Hepatic stellate cell (primary cell): ENCODE data around the gene HK3.

Experiments
- DNase-seq: peaks from one replicate; pipeline ENCODE4 v3.0.0; 2011; ENCODE audit warnings: low spot score

HK3 gene

GRCh38 chr5:176899296-176899891, at the start of gene HK3:
TSS of gene HK3 (minus strand) at chr5:176899346. CDS start at chr5:176896159, 3,187 bp downstream.
- no peak for DNase-seq

DNA sequence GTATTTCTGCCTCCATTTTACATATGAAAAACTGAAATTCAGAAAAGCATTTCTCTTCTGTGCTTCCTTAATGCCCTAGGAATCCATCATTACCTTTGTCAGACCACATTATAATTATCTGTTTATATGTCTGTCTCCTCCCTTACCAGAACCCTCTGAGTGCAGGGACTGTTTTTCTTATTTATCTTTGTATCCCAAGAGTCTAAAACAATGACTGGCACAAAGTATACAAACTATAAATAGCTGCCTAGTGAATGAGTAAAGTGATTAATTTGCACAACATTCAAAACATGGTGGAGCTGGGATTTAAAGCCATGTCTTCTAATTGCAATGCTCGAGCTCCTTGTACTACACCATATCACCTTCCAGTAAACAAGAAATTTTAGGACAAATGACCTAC, 49.3 kb upstream of the HK3 start:
- DNase-seq, result peak; percentile 8

GRCh38 chr5:176947847-176948246, 48.7 kb upstream of the HK3 start:
- DNase-seq, result no peak

DNA sequence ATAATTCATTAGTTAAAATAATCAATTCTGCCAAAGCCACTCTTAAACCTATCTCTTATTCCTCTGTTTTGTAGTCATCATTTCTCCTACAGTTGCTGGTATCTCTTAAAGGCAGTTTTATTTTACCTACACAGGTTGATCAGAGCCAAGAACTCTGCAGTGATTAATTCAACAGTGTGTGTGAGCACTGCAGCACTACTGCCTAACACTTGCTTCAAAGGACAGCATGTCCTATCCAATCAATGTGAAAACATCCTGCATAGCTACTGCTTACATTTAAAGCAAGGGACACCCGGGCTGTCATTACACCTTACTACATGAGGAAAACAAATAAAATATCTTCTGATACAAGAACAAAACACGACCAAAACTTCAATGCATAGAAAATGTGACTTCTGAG, 45.1 kb upstream of the HK3 start:
- no peak for DNase-seq

DNA sequence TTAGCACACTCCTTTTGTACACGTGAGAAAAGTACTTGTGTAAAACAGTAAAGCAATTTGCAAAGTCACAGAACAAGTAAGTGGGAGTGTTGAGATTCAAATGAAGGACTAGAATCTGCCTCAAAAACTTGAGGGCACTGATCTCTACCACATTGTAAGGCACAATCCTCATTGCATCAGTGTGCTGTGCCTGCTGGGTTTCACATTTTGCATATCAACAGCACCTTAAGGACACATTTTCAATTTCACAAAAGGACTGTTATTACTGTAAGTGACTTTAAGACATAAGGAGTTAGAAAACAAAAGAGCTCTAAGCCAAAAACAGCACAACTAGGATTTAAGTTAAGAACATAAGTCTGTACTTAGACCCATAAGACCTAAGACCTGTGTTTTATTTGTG, 44.7 kb upstream of the HK3 start:
- DNase-seq, result no peak

DNA sequence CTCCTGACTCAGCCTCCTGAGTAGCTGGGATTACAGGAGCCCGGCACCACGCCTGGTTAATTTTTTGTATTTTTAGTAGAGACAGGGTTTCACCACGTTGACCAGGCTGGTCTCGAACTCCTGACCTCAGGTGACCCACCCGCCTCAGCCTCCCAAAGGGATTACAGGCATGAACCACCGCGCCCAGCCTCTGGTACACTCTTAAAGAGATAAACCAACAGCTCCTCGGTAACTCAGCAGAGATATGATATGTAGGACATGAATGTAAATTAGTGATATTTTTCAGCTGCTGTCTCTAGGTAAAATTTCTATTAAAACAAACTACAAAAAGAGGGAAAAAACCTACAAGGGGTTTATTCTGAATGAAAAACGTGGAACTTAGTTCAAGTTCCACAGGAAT, 42.8 kb upstream of the HK3 start:
- DNase-seq, result no peak

DNA sequence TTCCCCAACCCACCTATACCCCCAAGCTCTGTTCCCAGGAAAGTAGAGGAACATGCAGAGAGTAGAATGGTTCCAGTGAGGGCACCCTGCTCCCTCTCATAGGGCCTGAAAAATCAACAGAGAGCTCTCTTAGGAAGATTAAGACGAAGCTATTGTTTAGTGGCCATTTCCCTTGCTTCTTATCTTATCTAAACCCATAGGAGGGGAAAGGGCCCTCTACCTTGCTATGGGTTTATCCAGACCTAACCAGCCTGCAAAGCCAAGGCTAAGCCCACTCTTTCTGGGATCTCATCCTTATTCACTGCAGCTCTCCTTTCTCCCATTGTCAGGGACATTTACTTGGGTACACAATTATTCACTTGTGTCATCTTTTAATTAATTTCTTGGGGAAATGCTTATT, 39.3 kb upstream of the HK3 start:
- no peak for DNase-seq

- DNase-seq, result no peak
Observed at GRCh38 chr5:176935017-176935416, 35.9 kb upstream of the HK3 start.

DNA sequence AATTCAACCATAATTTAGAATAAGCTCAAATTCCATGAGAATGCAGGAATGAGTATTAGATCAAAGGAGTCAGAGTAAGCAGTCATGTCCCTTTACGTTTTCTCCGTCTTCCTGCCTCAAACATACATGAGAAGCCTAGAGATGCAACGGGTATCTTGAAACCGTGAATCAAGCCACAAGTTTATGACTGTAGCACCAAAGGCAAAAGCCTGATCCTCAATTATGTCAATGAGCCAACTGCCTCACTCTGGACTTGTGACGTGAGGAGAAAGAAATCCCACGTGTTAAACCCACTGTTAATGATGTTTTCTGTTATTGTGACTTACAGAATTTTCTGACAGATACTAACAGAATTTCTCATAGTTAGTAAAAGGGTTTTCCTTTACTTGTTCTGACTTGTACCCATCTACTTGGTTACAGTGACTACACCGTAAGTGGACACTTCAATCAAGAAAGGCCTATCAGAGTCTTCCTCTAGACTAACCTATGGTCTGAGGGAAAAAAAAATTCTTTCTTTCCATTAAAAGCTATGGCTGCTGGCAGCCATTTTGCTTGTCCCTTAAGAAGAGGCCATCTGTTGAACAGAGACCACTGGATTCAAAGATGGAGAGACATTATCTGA, 35.3 kb upstream of the HK3 start:
- DNase-seq, result no peak

DNA sequence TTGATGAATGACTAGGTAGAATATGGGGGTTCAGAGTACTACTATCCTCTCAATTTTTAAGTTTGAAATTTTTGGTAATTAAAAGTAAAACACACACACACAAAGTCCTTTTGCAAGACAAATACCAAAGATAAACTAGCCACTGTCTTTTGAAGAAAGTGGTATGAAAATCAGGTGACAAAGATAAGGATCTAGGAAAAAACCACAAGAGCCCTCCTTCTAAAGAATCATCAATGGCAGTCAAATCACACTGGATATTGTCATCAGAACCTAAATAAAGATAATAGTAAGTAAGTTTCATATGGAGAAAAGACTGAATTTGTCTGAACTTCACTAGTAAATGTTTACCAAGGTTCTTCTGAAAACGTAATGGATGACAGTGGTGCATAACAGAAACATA, 30.5 kb upstream of the HK3 start:
- DNase-seq, result no peak

- no peak for DNase-seq
Observed at GRCh38 chr5:176927562-176927961, 28.4 kb upstream of the HK3 start.

DNA sequence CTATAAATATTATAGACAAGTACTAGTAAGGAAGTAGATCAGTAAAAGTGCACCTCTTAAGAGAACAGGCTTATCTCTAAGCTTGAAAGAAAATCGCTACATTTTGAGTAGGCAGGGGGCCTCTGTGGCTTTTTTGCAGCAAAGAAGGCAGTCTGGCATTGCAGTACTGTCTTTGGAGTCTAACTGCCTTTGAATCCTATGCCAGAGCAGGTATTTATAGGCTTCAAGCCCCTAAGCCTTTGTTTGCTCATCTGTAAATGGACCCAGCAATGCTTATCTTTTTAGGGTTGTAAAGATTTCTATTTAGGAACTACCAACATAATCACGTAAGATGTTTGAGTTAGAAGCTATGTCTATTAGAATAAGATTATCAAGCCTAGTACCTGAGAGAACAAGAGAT, 23.7 kb upstream of the HK3 start:
- DNase-seq, result no peak

DNA sequence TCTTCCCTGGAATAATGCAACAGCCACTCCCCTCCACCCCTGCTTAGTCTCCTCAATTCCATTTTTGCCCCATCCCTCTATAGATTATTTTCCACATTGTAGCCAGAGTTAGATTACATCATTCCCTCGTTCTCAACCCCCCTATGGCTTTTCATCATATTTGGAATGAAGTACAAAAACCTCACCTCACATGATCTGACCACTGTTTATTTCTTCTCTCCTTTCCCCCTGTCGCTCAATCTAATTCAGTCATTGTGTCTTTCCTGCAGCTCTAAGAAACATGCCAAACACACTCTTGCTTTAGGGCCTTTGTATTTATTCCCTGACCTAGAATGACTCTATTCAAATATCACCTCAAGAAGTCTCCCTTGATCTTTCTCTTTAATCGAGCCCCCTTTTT, 22.6 kb upstream of the HK3 start:
- no peak for DNase-seq

DNA sequence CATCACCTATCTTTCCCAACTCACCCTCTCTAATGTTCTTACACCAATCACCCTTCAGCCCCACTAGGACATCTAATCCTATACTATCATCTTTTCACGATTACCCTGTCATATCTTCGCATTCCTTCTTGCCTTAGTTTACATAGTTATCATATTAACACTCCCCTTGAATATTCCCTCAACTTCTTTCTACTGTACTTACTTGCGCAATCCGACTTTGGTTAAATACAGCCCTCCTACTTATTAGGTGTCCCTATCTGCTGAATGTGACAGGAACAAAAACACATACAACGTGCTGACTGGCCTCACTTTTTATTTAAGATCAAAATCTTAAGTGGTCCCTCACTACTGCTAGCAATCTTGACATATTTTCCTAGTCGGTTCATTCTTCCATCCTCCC, 19.5 kb upstream of the HK3 start:
- DNase-seq, result no peak

GRCh38 chr5:176916337-176916736, 17.2 kb upstream of the HK3 start:
- DNase-seq, result no peak

- DNase-seq, result no peak
Observed at GRCh38 chr5:176915906-176916305, 16.8 kb upstream of the HK3 start.

GRCh38 chr5:176912115-176912514, 13.0 kb upstream of the HK3 start:
- no peak for DNase-seq

DNA sequence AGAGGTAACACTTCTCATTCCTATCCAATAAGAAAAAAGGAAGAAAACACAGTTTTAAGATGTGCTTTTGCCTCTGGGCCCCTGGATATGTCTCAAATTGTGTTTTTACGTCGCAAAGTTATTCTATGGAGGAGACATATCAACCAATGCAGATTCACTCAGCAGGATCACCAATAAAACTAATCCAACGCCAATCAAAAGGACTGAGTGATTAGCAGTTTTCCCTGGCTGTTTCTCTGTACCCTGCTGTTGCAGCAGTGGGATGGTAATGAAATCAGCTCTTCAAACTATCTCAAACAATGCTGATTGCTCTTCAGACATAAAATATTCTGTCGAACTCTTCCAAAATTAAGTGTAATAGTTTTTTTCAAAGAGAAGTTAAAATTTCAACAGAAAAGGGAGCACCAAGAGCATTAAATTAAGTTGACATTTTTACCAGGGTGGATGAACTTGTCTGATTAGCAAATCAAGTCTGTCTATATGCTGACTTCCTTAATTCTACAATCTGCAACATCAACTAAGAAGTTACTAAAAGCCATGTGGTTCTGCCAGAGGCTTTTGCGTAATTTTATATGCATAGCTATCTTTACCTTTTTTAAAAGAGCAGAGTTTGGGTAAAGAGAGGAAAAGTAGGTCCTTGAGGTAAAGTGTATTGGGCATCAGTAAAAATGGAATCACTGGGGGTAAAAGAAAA, 9.7 kb upstream of the HK3 start:
- DNase-seq, result no peak

GRCh38 chr5:176906796-176907195, 7.7 kb upstream of the HK3 start:
- no peak for DNase-seq

DNA sequence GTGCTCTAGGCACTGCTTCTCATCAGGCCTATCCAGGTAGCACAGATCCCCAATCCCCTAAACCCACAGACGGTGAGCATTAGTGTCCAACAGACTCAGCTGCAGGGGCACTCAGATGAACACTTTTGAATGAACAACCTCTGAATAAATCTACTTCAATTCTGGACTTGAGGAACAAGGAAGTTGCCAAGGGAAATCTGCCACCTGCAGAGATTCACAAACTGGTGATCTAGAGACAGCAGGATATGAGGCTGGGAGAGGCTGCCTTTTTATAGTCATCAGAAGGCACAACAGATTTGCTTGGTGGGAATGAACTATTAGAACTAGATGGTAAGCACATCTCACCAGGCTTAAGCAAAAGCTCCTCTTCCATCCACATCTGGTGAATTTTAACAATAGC, 7.0 kb upstream of the HK3 start:
- DNase-seq, result no peak

GRCh38 chr5:176904276-176904675, 5.1 kb upstream of the HK3 start:
- DNase-seq, result no peak

- DNase-seq, result no peak
Observed at GRCh38 chr5:176902911-176903664, 3.9 kb upstream of the HK3 start.
